LNCaP clone FGC (cell line): Measurements from ENCODE around the gene MSX1.

Experiments
- DNase-seq: peaks from one replicate; pipeline ENCODE4 v3.0.0-alpha.2; 2011; ENCODE audit warnings: low read depth
- H3K4me3 ChIP-seq: 2 replicates; pipeline ENCODE4 v1.5.1; 2011; ENCODE audit warnings: mild to moderate bottlenecking, low read depth, low read length, control low read depth
- TF ChIP-seq, protein P1 (sequence below): IDR thresholded peaks from 2 replicates; pipeline ENCODE4 v1.5.1; 2012; ENCODE audit warnings: mild to moderate bottlenecking; ENCODE audit not compliant: control insufficient read depth, insufficient read depth; ENCODE audit errors: extremely low read depth

MSX1 gene

DNA sequence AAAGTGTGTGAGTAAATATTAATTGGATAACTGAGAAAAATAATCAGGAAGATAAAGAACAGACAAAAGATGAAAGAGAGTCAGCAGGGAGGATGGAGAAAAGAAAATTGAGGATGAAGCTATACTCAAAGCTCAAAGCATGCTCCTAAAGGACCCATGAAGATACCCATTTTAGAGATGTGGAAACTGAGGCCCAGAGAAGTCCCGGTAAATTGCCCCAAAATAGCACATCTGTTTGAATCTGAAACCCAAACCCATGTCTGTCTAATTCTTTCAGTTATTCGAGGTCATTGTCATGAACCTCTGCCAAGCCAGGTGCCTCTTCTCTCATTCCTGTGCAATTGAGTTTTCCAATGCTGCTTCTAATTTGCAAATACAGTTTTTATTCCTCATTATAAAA is 29.6 kb upstream of the MSX1 start:
- no peak for DNase-seq
- no peak overlapping the region for H3K4me3 ChIP-seq
- TF ChIP-seq, protein P1, sequence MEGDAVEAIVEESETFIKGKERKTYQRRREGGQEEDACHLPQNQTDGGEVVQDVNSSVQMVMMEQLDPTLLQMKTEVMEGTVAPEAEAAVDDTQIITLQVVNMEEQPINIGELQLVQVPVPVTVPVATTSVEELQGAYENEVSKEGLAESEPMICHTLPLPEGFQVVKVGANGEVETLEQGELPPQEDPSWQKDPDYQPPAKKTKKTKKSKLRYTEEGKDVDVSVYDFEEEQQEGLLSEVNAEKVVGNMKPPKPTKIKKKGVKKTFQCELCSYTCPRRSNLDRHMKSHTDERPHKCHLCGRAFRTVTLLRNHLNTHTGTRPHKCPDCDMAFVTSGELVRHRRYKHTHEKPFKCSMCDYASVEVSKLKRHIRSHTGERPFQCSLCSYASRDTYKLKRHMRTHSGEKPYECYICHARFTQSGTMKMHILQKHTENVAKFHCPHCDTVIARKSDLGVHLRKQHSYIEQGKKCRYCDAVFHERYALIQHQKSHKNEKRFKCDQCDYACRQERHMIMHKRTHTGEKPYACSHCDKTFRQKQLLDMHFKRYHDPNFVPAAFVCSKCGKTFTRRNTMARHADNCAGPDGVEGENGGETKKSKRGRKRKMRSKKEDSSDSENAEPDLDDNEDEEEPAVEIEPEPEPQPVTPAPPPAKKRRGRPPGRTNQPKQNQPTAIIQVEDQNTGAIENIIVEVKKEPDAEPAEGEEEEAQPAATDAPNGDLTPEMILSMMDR = no peak

DNA sequence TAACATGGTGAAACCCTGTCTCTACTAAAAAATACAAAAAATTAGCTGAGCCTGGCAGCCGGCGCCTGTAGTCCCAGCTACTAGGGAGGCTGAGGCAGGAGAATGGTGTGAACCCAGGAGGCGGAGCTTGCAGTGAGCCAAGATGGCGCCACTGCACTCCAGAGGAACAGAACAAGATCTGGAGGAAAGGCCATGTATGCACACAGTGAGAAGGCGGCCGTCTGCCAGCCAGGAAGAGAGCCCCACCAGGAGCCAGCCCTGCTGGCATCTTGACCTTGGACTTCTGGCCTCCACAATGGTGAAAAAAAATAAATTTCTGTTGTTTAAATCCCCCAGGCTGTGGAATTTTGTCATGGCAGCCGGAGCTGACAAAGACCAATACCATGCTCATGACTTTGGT is 28.2 kb upstream of the MSX1 start:
- no peak for DNase-seq
- H3K4me3 ChIP-seq = no peak overlapping the region
- TF ChIP-seq, protein P1 = no peak

DNA sequence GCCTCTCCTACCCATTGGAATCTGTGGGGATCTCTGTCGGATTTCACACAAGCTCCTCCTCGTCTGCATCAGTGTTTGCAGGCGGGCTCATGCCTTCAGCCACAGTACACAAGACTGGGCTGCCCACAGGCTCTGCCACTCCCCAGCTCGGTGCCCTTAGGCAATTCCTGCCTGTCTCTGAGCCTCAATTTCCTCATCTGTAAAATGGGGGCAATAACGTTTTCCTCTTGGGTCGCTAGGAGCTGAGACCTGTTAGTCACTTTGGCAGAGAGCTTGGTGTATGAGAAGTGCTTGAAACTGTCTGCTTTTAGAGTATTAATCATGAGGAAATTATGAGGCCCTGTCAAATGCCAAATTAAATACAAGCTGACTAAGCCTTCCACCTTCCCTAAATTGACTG is 27.6 kb upstream of the MSX1 start:
- no peak overlapping the region for H3K4me3 ChIP-seq
- TF ChIP-seq, protein P1 = no peak
- no peak for DNase-seq

DNA sequence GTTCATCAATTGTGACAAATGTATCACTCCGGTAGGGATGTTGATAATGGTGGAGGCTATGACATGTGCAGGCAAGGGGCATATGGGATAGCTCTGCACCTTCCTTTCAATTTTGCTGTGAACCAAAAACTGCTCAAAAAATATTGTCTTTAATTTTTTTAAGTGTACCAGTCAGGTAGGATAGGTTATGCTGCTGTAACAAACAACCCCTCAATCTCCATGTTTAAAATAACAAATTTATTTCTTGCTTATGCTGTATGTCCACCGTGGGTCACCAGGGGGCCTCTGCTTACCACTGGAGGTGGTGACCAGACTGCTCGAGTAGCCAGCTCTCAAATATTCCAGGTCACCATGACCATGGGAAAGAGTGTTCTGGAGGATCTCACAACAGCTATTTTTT is 23.4 kb upstream of the MSX1 start:
- DNase-seq = no peak
- TF ChIP-seq, protein P1 = no peak
- H3K4me3 ChIP-seq = no peak overlapping the region

DNA sequence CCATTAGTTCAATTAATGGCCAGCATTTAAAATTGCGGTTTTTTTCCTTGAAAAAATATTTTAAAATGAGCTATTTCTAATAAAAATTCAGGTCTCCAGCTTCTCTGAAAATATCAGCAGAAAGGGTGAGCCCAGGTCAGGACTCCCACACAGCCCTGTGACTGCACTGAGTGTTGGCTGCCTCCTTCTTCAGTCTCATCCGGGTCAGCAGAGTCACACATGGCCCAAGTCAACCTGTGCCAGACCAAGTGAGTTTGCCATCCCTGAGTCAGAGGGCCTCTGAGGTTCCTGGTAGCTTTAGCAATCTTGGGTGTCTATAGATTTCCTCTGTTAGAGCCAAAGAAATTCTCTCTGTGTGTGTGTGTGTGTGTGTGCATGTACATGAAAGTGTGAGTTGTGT is 22.1 kb upstream of the MSX1 start:
- no peak for DNase-seq
- H3K4me3 ChIP-seq = no peak overlapping the region
- TF ChIP-seq, protein P1 = no peak

DNA sequence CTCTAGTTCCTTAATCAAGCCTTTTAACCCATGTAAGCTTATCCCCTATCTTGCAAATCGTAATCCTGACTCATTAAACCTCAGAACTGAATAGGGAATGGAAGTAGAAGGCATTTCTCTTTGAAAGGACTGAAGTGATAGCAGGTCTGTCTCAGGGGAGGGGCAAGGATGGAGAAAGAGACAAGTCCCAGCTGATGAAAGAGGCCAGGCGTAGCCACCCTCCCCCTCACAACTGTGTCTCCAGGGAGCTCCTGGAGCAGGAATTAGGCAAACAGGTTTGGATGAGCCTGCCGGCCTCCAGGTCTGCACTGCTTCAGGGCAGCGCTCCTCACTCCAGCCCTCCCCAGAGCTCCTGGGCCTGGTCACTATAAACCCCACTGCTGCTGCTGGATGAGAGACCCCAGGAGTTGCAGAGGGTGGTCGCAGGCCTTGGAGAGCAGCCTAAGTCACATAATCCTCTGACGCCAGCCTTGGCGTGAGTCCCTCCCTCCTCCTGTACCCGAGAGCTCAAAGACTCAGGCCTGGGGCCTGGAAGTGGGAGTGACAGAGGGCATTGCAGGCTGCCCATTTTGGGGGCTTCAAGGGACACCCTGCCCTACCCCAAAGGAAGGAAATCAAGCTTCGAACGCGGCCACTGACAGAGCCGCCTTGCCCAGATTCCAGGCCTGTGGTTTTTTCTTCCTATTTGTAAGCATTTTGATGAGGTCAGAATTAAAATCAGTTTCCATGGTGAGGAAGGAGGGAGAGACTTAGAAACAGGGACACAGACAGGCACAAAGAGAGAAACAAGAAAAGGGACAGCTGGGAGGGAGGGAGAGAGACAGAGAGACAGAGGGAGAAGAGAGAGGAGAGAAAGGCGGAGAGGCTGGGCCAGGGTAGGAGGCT is 21.2 kb upstream of the MSX1 start:
- TF ChIP-seq, protein P1 = no peak
- no peak overlapping the region for H3K4me3 ChIP-seq
- no peak for DNase-seq
